DND-41 (cell line): Measurements from ENCODE around the gene GMPPA.

Experiments used
- ATAC-seq: fragments of 200-7000 bp; cut with Tn5 transposase; 3 replicates; pipeline ENCODE4 v1.9.1; 2021; ENCODE audit warnings: low read depth; ENCODE audit not compliant: insufficient read depth
- DNase-seq: peaks from one replicate; pipeline ENCODE4 v3.0.0-alpha.2; 2020
- H2AFZ ChIP-seq: 2 replicates; pipeline ENCODE4 v1.6.0; 2012; ENCODE audit warnings: low read depth, low read length
- H3K27ac ChIP-seq: 2 replicates; pipeline ENCODE4 v1.5.1; 2012; ENCODE audit warnings: low read length, inconsistent platforms
- H3K27me3 ChIP-seq: fragments of 200-600 bp; sonication (generic); 2 replicates; pipeline ENCODE4 v1.6.0; 2012; ENCODE audit warnings: low read length, mild to moderate bottlenecking, inconsistent platforms; ENCODE audit not compliant: insufficient read depth, poor library complexity
- H3K36me3 ChIP-seq: 2 replicates; pipeline ENCODE4 v1.5.1; 2012; ENCODE audit warnings: low read length, inconsistent platforms; ENCODE audit not compliant: insufficient read depth
- H3K4me1 ChIP-seq: 2 replicates; pipeline ENCODE4 v1.5.1; 2012; ENCODE audit warnings: mild to moderate bottlenecking, low read length; ENCODE audit not compliant: insufficient read depth
- H3K4me2 ChIP-seq: 2 replicates; pipeline ENCODE4 v1.6.0; 2012; ENCODE audit warnings: mild to moderate bottlenecking, moderate library complexity, low read length, inconsistent platforms; ENCODE audit not compliant: insufficient read depth
- H3K4me3 ChIP-seq, 2 experiments: fragments of 200-600 bp in 1 of 2; shearing (Covaris generic) in 1 of 2; 2 replicates each; pipeline ENCODE4 v1.5.1; 2012 to 2016; ENCODE audit warnings: inconsistent platforms in 2 of 2, low read length in 2 of 2, mild to moderate bottlenecking in 2 of 2, low read depth in 1 of 2, moderate library complexity in 1 of 2
- H3K79me2 ChIP-seq: 2 replicates; pipeline ENCODE4 v1.6.0; 2012; ENCODE audit warnings: low read length, inconsistent platforms; ENCODE audit not compliant: insufficient read depth
- H3K9ac ChIP-seq: 2 replicates; pipeline ENCODE4 v1.6.0; 2012; ENCODE audit warnings: low read depth, mild to moderate bottlenecking, inconsistent platforms, low read length, moderate library complexity
- H3K9me3 ChIP-seq: 2 replicates; pipeline ENCODE4 v1.5.1; 2012; ENCODE audit warnings: low read length, moderate library complexity, mild to moderate bottlenecking, inconsistent platforms; ENCODE audit not compliant: insufficient read depth, severe bottlenecking
- H4K20me1 ChIP-seq: 2 replicates; pipeline ENCODE4 v1.6.0; 2012; ENCODE audit warnings: low read length; ENCODE audit not compliant: insufficient read depth
- EZH2 ChIP-seq: IDR thresholded peaks from 3 replicates; pipeline ENCODE4 v1.6.1; 2012; ENCODE audit warnings: borderline replicate concordance, low read depth, mild to moderate bottlenecking, moderate library complexity, low read length, inconsistent platforms; ENCODE audit not compliant: severe bottlenecking
- TF ChIP-seq, protein P1 (sequence below): IDR thresholded peaks from 2 replicates; pipeline ENCODE4 v1.5.1; 2012; ENCODE audit warnings: borderline replicate concordance, low read length, moderate library complexity, mild to moderate bottlenecking; ENCODE audit not compliant: poor library complexity, severe bottlenecking; ENCODE audit errors: extremely low read depth

Gene GMPPA

DNA sequence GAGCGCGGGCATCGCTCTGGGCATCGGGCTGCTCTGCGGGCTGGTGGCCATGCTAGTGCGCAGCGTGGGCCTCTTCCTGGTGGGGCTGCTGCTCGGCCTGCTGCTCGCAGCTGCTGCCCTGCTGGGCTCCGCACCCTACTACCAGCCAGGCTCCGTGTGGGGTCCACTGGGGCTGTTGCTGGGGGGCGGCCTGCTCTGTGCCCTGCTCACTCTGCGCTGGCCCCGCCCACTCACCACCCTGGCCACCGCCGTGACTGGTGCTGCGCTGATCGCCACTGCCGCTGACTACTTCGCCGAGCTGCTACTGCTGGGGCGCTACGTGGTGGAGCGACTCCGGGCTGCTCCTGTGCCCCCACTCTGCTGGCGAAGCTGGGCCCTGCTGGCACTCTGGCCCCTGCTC lies 48.9 kb downstream of the GMPPA start:
- H2AFZ ChIP-seq, result no peak overlapping the region
- H3K4me2 ChIP-seq, result no peak overlapping the region
- no peak for DNase-seq

DNA sequence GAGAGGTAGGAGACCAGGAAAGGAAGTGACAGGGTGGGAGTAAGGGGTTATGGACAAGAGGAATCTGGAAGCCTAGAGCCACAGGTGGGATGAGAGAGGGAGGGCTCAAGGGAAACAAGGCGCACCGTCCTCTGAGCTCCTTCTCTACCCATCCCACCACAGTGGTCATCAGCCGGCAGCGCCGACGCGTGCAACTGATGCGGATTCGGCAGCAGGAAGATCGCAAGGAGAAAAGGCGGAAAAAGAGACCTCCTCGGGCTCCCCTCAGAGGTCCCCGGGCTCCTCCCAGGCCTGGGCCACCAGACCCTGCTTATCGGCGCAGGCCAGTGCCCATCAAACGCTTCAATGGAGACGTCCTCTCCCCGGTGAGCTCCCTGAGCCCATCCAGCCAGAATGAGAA lies 50.3 kb downstream of the GMPPA start:
- Histone ChIP-seq H3K27ac (no peak overlapping the region), H2AFZ (no peak overlapping the region), H3K4me1 (peaks cover 9% of the 10 kb centered on the region), H3K27me3 (no peaks in the 10 kb centered on the region), H3K9me3 (no peaks in the 10 kb centered on the region), H3K4me2 (no peak overlapping the region), H4K20me1 (peaks cover 2% of the 10 kb centered on the region; the same call in 1 of the 2 replicates), H3K79me2 (no peaks in the 10 kb centered on the region), H3K36me3 (no peaks in the 10 kb centered on the region), H3K9ac (no peak overlapping the region), H3K4me3 (no peak overlapping the region)
- TF ChIP-seq, protein P1, sequence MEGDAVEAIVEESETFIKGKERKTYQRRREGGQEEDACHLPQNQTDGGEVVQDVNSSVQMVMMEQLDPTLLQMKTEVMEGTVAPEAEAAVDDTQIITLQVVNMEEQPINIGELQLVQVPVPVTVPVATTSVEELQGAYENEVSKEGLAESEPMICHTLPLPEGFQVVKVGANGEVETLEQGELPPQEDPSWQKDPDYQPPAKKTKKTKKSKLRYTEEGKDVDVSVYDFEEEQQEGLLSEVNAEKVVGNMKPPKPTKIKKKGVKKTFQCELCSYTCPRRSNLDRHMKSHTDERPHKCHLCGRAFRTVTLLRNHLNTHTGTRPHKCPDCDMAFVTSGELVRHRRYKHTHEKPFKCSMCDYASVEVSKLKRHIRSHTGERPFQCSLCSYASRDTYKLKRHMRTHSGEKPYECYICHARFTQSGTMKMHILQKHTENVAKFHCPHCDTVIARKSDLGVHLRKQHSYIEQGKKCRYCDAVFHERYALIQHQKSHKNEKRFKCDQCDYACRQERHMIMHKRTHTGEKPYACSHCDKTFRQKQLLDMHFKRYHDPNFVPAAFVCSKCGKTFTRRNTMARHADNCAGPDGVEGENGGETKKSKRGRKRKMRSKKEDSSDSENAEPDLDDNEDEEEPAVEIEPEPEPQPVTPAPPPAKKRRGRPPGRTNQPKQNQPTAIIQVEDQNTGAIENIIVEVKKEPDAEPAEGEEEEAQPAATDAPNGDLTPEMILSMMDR, result no peak
- TF ChIP-seq EZH2, result no peak
- DNase-seq (no peak), ATAC-seq (no peak)

More for the DNA sequence above, 48.9 kb downstream of the GMPPA start:
- Histone ChIP-seq H3K79me2 (no peaks in the 10 kb centered on the region), H3K36me3 (no peaks in the 10 kb centered on the region), H3K27me3 (no peaks in the 10 kb centered on the region), H3K9ac (no peak overlapping the region), H3K27ac (no peak overlapping the region), H4K20me1 (peaks cover 2% of the 10 kb centered on the region; the same call in 1 of the 2 replicates), H3K9me3 (no peaks in the 10 kb centered on the region), H3K4me3 (no peak overlapping the region), H3K4me1 (peaks cover 17% of the 10 kb centered on the region)
- ATAC-seq, result no peak
- TF ChIP-seq, protein P1, result no peak
- no peak for TF ChIP-seq EZH2

DNA sequence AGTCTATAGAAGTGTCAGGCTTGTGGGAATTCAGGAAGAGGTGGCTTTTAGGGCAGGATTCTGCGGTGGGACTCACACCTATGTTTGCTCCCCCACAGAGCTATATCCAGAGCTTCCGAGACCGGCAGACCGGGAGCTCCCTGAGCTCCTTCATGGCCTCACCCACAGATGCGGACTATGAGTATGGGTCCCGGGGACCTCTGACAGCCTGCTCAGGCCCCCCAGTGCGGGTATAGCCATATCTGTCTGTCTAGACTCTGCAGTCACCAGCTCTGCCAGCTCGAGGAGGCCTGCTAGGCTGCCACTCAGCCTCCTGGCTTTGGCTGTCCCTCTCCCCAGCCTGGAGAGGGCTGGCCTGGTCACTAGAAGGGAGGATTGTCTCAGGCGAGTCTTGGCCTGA lies 50.9 kb downstream of the GMPPA start:
- no peak for DNase-seq
- Histone ChIP-seq H4K20me1 (peaks cover 2% of the 10 kb centered on the region; the same call in 1 of the 2 replicates), H3K4me2 (no peak overlapping the region), H3K27ac (no peak overlapping the region), H2AFZ (no peak overlapping the region), H3K9ac (no peak overlapping the region), H3K36me3 (no peaks in the 10 kb centered on the region), H3K27me3 (no peaks in the 10 kb centered on the region), H3K79me2 (no peaks in the 10 kb centered on the region), H3K4me3 (no peak overlapping the region), H3K4me1 (peaks cover 3% of the 10 kb centered on the region; the same call in 1 of the 2 replicates), H3K9me3 (no peaks in the 10 kb centered on the region)
- ATAC-seq, result no peak
- TF ChIP-seq, protein P1, result no peak
- TF ChIP-seq EZH2, result no peak
